Body of pancreas (tissue), 4 donors: Measurements from ENCODE around the gene HOXB5. TPM values are rescaled to one million over a fixed set of nuclear protein-coding genes. Genes with fewer than 3 reads are reported as not detected.
A peak's percentile ranks its signal among the peaks of the same experiment; 100 is the strongest.

Source experiments
- ATAC-seq: fragments of 150-250 bp; one replicate; pipeline ENCODE4 v1.9.1; 2016
- DNase-seq, 4 donors: peaks; one replicate each; pipeline ENCODE4 v3.0.0-alpha.2; 2019
- H3K27ac ChIP-seq, 4 donors: fragments of 200-600 bp; sonication (generic); 1 replicate in 3 of 4; 2 replicates in 1 of 4; pipeline versions ENCODE4 v1.5.1 to v1.6.1; 2016 to 2019; ENCODE audit warnings: mild to moderate bottlenecking in 1 of 4, mixed read lengths in 1 of 4, moderate library complexity in 1 of 4
- H3K27me3 ChIP-seq, 2 donors: fragments of 200-600 bp; sonication (generic); one replicate each; pipeline ENCODE4 v1.6.0; 2016; ENCODE audit warnings: mild to moderate bottlenecking in 1 of 2
- H3K36me3 ChIP-seq, 2 donors: fragments of 200-600 bp; sonication (generic); replicated peaks in 1 of 2; 2 replicates each; pipeline ENCODE4 v1.5.1; 2016; ENCODE audit warnings: low read depth in 2 of 2; ENCODE audit not compliant: insufficient read depth in 1 of 2
- H3K4me1 ChIP-seq: fragments of 200-600 bp; sonication (generic); one replicate; pipeline ENCODE4 v1.6.0; 2016
- H3K4me3 ChIP-seq, 2 donors: fragments of 200-600 bp; sonication (generic); 1 replicate in 1 of 2; 2 replicates in 1 of 2; pipeline ENCODE4 v1.5.1; 2016 to 2019
- H3K9me3 ChIP-seq, 3 donors: fragments of 200-600 bp; sonication (generic); 1 replicate in 2 of 3; 2 replicates in 1 of 3; pipeline ENCODE4 v1.5.1; 2016
- CTCF ChIP-seq, 7 experiments: fragments of 450-650 bp in 4 of 7; fragments of 200-600 bp in 3 of 7; sonication (generic) in 3 of 7; IDR thresholded peaks; one replicate each; pipeline ENCODE4 v1.5.1; 2016 to 2019; ENCODE audit warnings: antibody characterized with exemption in 7 of 7
- POLR2A ChIP-seq, 3 donors: fragments of 450-650 bp; IDR thresholded peaks; one replicate each; pipeline ENCODE4 v1.6.1; 2016; ENCODE audit warnings: antibody characterized with exemption in 3 of 3, mild to moderate bottlenecking in 2 of 3
- whole genome bisulfite sequencing, 2 donors: methylation state at CpG; one replicate each; pipeline ENCODE4 v1.1.5; 2017; 5-methylcytosine and 5-hydroxymethylcytosine counted together
- intact Hi-C: fragments of 100-400 bp; cut with DNase I; formaldehyde crosslinking; loops from one replicate; pipeline ENCODE4 v1.15.1; 2023
- total RNA-seq, 2 donors: library from RNA; depleted of rRNA; stranded (reverse); fragments of >200 nt; gene quantifications; one replicate each; pipeline ENCODE4 v1.1.0, GENCODE V29; 2016

HOXB5 gene
- total RNA-seq, 2 donors from 2014 or later, result 0.99 TPM; not detected in 1

- peak; percentile 94 to 99 (median 98) for TF ChIP-seq CTCF (IDR thresholded peaks at IDR 0.05)
- TF ChIP-seq POLR2A (IDR thresholded peaks at IDR 0.05), result no peak
- intact Hi-C loops, result loop anchor here (10.0 kb wide), 1 partner anchor 284 kb away; no protein-coding TSS in a partner anchor
- no peaks in the 10 kb centered on the region for H3K9me3 ChIP-seq
- H3K4me3 ChIP-seq, result no peak overlapping the region
- peaks cover 12% of the 10 kb centered on the region for H3K4me1 ChIP-seq
- WGBS, 2 donors, result 2 to 3% methylated on average over 25 of the region's 25 CpGs
- no peak overlapping the region for H3K27ac ChIP-seq
- H3K27me3 ChIP-seq, result peaks cover 3 to 67% of the 10 kb centered on the region in 2 donors
- DNase-seq (peak; percentile 87 to 92 (median 91)), ATAC-seq (peak; percentile 92)
- H3K36me3 ChIP-seq, result no peaks in the 10 kb centered on the region
Observed at GRCh38 chr17:48618256-48618896, 24.8 kb upstream of the HOXB5 start.

GRCh38 chr17:48617471-48618255 lies 24.1 kb upstream of the HOXB5 start:
- Histone ChIP-seq H3K9me3 (no peaks in the 10 kb centered on the region), H3K27ac (no peak overlapping the region), H3K4me3 (no peak overlapping the region), H3K36me3 (no peaks in the 10 kb centered on the region), H3K27me3 (peaks cover 3 to 67% of the 10 kb centered on the region in 2 donors), H3K4me1 (peaks cover 18% of the 10 kb centered on the region)
- 6 to 7% methylated on average over 14 to 43 of the region's 43 CpGs for WGBS, 2 donors
- intact Hi-C loops, result loop anchor here (10.0 kb wide), 1 partner anchor 283 kb away; no protein-coding TSS in a partner anchor
- no peak for DNase-seq
- no peak for ATAC-seq
- TF ChIP-seq CTCF (IDR thresholded peaks at IDR 0.05) (peak in 1 of 7 experiments; percentile 6), POLR2A (IDR thresholded peaks at IDR 0.05) (no peak)

- TF ChIP-seq CTCF (IDR thresholded peaks at IDR 0.05) (no peak), POLR2A (IDR thresholded peaks at IDR 0.05) (no peak)
- 9 to 10% methylated on average over 14 to 15 of the region's 15 CpGs for WGBS, 2 donors
- Histone ChIP-seq H3K27ac (no peak overlapping the region), H3K36me3 (no peaks in the 10 kb centered on the region), H3K4me1 (peaks cover 23% of the 10 kb centered on the region), H3K9me3 (no peaks in the 10 kb centered on the region), H3K4me3 (no peak overlapping the region), H3K27me3 (peaks cover 3 to 73% of the 10 kb centered on the region in 2 donors)
- ATAC-seq (no peak), DNase-seq (no peak)
- intact Hi-C loops, result loop anchor here (10.0 kb wide), 1 partner anchor 282 kb away; no protein-coding TSS in a partner anchor
Observed at GRCh38 chr17:48616717-48617470, 23.3 kb upstream of the HOXB5 start.

GRCh38 chr17:48615963-48616716 lies 22.6 kb upstream of the HOXB5 start:
- H3K4me3 ChIP-seq, result no peak overlapping the region
- H3K27ac ChIP-seq, result no peak overlapping the region
- no peak for ATAC-seq
- no peaks in the 10 kb centered on the region for H3K36me3 ChIP-seq
- intact Hi-C loops, result loop anchor here (10.0 kb wide), 1 partner anchor 281 kb away; no protein-coding TSS in a partner anchor
- DNase-seq, result no peak
- H3K9me3 ChIP-seq, result no peaks in the 10 kb centered on the region
- peaks cover 3 to 76% of the 10 kb centered on the region in 2 donors for H3K27me3 ChIP-seq
- WGBS, 2 donors, result 13 to 14% methylated on average over 13 to 16 of the region's 17 CpGs
- H3K4me1 ChIP-seq, result peaks cover 26% of the 10 kb centered on the region
- no peak for TF ChIP-seq POLR2A (IDR thresholded peaks at IDR 0.05)
- no peak for TF ChIP-seq CTCF (IDR thresholded peaks at IDR 0.05)
